Mucosa of descending colon (tissue), 3 donors: ENCODE data around the gene KRTAP3-1. TPM values are rescaled to one million over a fixed set of nuclear protein-coding genes. Genes with fewer than 3 reads are reported as not detected.
"Not testable (repeated sequence)": the region's sequence is repeated elsewhere in the genome, so short reads cannot be mapped to it uniquely, and the experiment has no call there.

ENCODE experiments used
- ATAC-seq: fragments of 200-7000 bp; cut with Tn5 transposase; one replicate; pipeline ENCODE4 v1.9.1; 2020; ENCODE audit warnings: mild to moderate bottlenecking, moderate library complexity
- DNase-seq, 3 donors: peaks; one replicate each; pipeline ENCODE4 v3.0.0-alpha.2; 2020
- H3K36me3 ChIP-seq: fragments of 200-600 bp; one replicate; pipeline ENCODE4 v1.8.0; 2021; ENCODE audit warnings: low read depth, mild to moderate bottlenecking
- H3K4me1 ChIP-seq: fragments of 200-600 bp; one replicate; pipeline ENCODE4 v1.8.0; 2021; ENCODE audit warnings: low read depth, mild to moderate bottlenecking
- H3K4me3 ChIP-seq: fragments of 200-600 bp; one replicate; pipeline ENCODE4 v1.8.0; 2021; ENCODE audit warnings: mild to moderate bottlenecking
- H3K9me3 ChIP-seq: fragments of 200-600 bp; one replicate; pipeline ENCODE4 v1.8.0; 2021; ENCODE audit warnings: mild to moderate bottlenecking
- CTCF ChIP-seq: fragments of 200-600 bp; IDR thresholded peaks from one replicate; pipeline ENCODE4 v1.8.0; 2022; ENCODE audit warnings: antibody characterized with exemption, mild to moderate bottlenecking
- intact Hi-C, 2 donors: fragments of 100-400 bp; cut with DNase I in 1 of 2; cut with micrococcal nuclease in 1 of 2; formaldehyde crosslinking; loops; one replicate each; pipeline versions ENCODE4 v1.11.0 to v1.11.1; 2022; cut with DNase I, micrococcal nuclease
- total RNA-seq, 3 donors: library from RNA; stranded (reverse); fragmentation: NEBNext Ultra II Directional in 2 of 3; extraction: Animal tissue kit (Norgen Biotek cat#: 25700) in 2 of 3; gene quantifications; one replicate each; pipeline versions ENCODE4 v1.2.1 to v1.2.4, GENCODE V29; 2021 to 2023
- donor health status: DM: no; HTN: no; CAD: no; lungs with moderate emphysema.
- donor health status: DM: no; HTN: no; CAD: no.
- donor health status: DM: no; HTN: yes; CAD: no.

KRTAP3-1 gene
- total RNA-seq, 3 donors from 2014 or later, result not detected

GRCh38 chr17:41048441-41048840 lies 39.5 kb upstream of the KRTAP3-1 start:
- intact Hi-C loops, result no loop called here
- H3K4me3 ChIP-seq, result no peak overlapping the region
- no peak for TF ChIP-seq CTCF
- no peaks in the 10 kb centered on the region for H3K9me3 ChIP-seq
- no peak for DNase-seq
- H3K36me3 ChIP-seq, result no peaks in the 10 kb centered on the region
- H3K4me1 ChIP-seq, result no peaks in the 10 kb centered on the region
- ATAC-seq, result no peak

GRCh38 chr17:41046735-41047465 lies 38.0 kb upstream of the KRTAP3-1 start, which contains the start of gene KRTAP2-1:
TSS of gene KRTAP2-1 (minus strand) at chr17:41047316. CDS start at chr17:41047267, 49 bp downstream.
- H3K4me1 ChIP-seq, H3K36me3 ChIP-seq, H3K9me3 ChIP-seq, intact Hi-C loops, ATAC-seq, DNase-seq, H3K4me3 ChIP-seq: not testable (repeated sequence)

GRCh38 chr17:41042953-41043352 lies 34.0 kb upstream of the KRTAP3-1 start:
- no peaks in the 10 kb centered on the region for H3K36me3 ChIP-seq
- ATAC-seq (no peak), DNase-seq (no peak)
- H3K4me3 ChIP-seq, result no peak overlapping the region
- intact Hi-C loops, result no loop called here
- no peaks in the 10 kb centered on the region for H3K9me3 ChIP-seq
- TF ChIP-seq CTCF, result no peak
- no peaks in the 10 kb centered on the region for H3K4me1 ChIP-seq

GRCh38 chr17:41040783-41041571 lies 32.0 kb upstream of the KRTAP3-1 start, which contains the start of gene KRTAP1-1:
TSS of gene KRTAP1-1 (minus strand) at chr17:41041450. CDS start at chr17:41041397, 53 bp downstream.
- H3K9me3 ChIP-seq, H3K36me3 ChIP-seq, DNase-seq, H3K4me3 ChIP-seq, intact Hi-C loops, H3K4me1 ChIP-seq, ATAC-seq: not testable (repeated sequence)

GRCh38 chr17:41037853-41038350 lies 29.0 kb upstream of the KRTAP3-1 start:
- no peak for TF ChIP-seq CTCF
- H3K36me3 ChIP-seq, result no peaks in the 10 kb centered on the region
- ATAC-seq (no peak), DNase-seq (no peak)
- no peaks in the 10 kb centered on the region for H3K9me3 ChIP-seq
- intact Hi-C loops, result no loop called here
- no peak overlapping the region for H3K4me3 ChIP-seq
- H3K4me1 ChIP-seq, result no peaks in the 10 kb centered on the region

- H3K36me3 ChIP-seq, ATAC-seq, DNase-seq, H3K4me3 ChIP-seq, intact Hi-C loops, H3K9me3 ChIP-seq, H3K4me1 ChIP-seq: not testable (repeated sequence)
These were observed 25.5 kb upstream of the KRTAP3-1 start, which contains the start of gene KRTAP1-3 for GRCh38 chr17:41034346-41034935. TSS of gene KRTAP1-3 (minus strand) at chr17:41034874. CDS start at chr17:41034821, 53 bp downstream.
